Ureter (tissue), 1 donor: ENCODE data around the gene EIF3CL. TPM values are rescaled to one million over a fixed set of nuclear protein-coding genes. Genes with fewer than 3 reads are reported as not detected.
"Not testable (repeated sequence)": the region's sequence is repeated elsewhere in the genome, so short reads cannot be mapped to it uniquely, and the experiment has no call there.

Experiments
- DNase-seq: peaks from one replicate; pipeline ENCODE4 v3.0.0-alpha.2; 2020; ENCODE audit warnings: low spot score
- total RNA-seq: library from RNA; stranded (reverse); gene quantifications from one replicate; pipeline ENCODE4 v1.2.4, GENCODE V29; 2023
- donor health status: DM: yes; HTN: yes; CAD: no.

EIF3CL gene
- total RNA-seq, 1 donor from 2014 or later = 88.3 TPM

DNA sequence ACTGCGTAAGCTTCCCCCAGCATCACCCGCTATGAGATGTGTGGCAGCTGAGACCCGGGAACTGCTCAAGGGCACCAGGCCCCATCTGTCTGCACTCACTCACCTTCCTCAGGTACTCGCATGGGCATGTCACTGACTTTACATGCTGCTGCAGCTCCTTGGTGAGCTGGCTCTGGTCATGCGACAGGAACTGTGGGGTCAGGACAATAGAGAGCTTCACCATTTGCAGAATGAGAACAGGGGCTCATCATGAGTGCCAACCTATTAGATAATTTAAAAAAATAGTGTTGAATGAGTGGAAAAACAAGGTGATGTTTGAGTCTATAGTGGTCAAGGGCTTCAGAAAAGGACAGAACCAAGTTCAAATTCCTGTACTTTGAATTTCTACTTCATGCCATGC is 41.0 kb downstream of the EIF3CL start:
- peak; percentile 45 for DNase-seq

GRCh38 chr16:28338230-28338629 is 65.4 kb downstream of the EIF3CL start:
- DNase-seq = not testable (repeated sequence)

DNA sequence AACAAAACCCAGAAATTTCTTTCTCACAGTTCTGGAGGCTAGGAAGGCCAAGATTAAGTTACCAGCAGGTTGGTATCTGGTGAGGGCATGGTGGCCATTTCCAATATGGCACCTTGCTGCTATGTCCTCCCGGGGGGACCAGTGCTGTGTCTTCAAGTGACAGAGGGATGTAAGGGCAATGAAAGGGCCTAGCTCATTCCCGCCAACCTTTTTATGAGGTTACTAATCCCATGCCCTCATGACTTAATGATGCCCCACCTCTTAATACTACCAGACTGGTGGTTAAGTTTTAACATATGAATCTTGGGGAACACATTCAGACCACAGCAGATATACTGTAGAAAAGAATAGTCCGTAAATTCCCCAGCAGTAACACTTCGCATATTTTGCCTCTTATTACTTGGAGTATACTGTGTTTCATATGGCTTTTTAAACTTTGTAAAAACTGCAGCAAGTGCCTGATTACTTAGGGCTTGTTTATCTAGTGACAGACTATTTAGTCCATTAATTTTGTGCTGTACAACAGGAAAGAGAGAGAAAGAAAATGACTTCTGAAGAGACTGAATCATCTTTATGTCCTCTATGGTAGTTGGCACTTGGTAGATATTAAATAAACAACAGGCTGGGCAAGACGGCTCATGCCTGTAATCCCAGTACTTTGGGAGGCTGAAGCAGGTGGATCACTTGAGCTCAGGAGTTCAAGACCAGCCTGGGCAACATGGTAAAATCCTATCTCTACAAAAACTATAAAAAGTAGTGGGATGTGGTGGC is 66.5 kb downstream of the EIF3CL start:
- not testable (repeated sequence) for DNase-seq

- DNase-seq = not testable (repeated sequence)
Observed at GRCh38 chr16:28335678-28336077, 68.0 kb downstream of the EIF3CL start.

- not testable (repeated sequence) for DNase-seq
Observed at GRCh38 chr16:28332632-28333031, 71.0 kb downstream of the EIF3CL start.

GRCh38 chr16:28330981-28331380 is 72.7 kb downstream of the EIF3CL start:
- DNase-seq = not testable (repeated sequence)

GRCh38 chr16:28330232-28330631 is 73.4 kb downstream of the EIF3CL start:
- not testable (repeated sequence) for DNase-seq

Other genes starting within 250 kb of the EIF3CL start
- 145 TPM for gene XPO6, start 191.9 kb downstream of the EIF3CL start, total RNA-seq
- 0.49 TPM for gene SBK1, start 111.3 kb downstream of the EIF3CL start, total RNA-seq
- 7.2 TPM for gene NPIPB6, start 40.3 kb downstream of the EIF3CL start, total RNA-seq
- not detected for gene NPIPB7, start 68.5 kb upstream of the EIF3CL start, total RNA-seq
- gene CLN3, start 88.2 kb upstream of the EIF3CL start, total RNA-seq = 47.0 TPM
- gene APOBR, start 90.8 kb upstream of the EIF3CL start, total RNA-seq = 11.0 TPM
- not detected for gene IL27, start 103.0 kb upstream of the EIF3CL start, total RNA-seq
- 127 TPM for gene NUPR1, start 135.1 kb upstream of the EIF3CL start, total RNA-seq
- gene SGF29, start 150.1 kb upstream of the EIF3CL start, total RNA-seq = 38.3 TPM
- gene SULT1A2, start 193.2 kb upstream of the EIF3CL start, total RNA-seq = 2.9 TPM
- gene SULT1A1, start 206.2 kb upstream of the EIF3CL start, total RNA-seq = 20.6 TPM
- gene NPIPB8, start 234.2 kb upstream of the EIF3CL start, total RNA-seq = 4.4 TPM